K562 (cell line): ENCODE measurements around the gene SDF4. TPM values are rescaled to one million over a fixed set of nuclear protein-coding genes. Genes with fewer than 3 reads are reported as not detected.

Experiments used
- ATAC-seq: fragments of 200-7000 bp; cut with Tn5 transposase; 3 replicates; pipeline ENCODE4 v1.9.1; 2020; ENCODE audit warnings: moderate library complexity
- BruUV-seq: library from RNA; stranded (reverse); fragments of 400-500 nt; replicated peaks from 2 replicates; lab custom pipeline; 2021; lab: Mats Ljungman, UMichigan
- CTCF ChIA-PET: fragments of 300-600 bp; formaldehyde crosslinking; extraction: SDS; loops from one replicate; lab custom pipeline; 2021; ENCODE audit warnings: low intra/inter-chr PET ratio; lab: Yijun Ruan, JAX
- POLR2A ChIA-PET: fragments of 300-600, 350-650 bp; sonication (Branson Sonifier 250); formaldehyde crosslinking; extraction: SDS; loops from one replicate; lab custom pipeline; 2021; ENCODE audit warnings: antibody characterized with exemption, inconsistent platforms; lab: Yijun Ruan, JAX
- DNase-seq, 4 experiments: peaks; one replicate each; pipeline versions ENCODE4 v3.0.0 to v3.0.0-alpha.2; 2011 to 2018; ENCODE audit warnings: low spot score in 3 of 4, mixed read lengths in 3 of 4; ENCODE audit errors: extremely low read depth in 1 of 4
- FAIRE-seq: peaks from 2 replicates; lab custom pipeline; 2011; peaks lifted over from hg19 to GRCh38; lab: Jason Lieb, UNC
- H2AFZ ChIP-seq: 2 replicates; pipeline ENCODE4 v1.6.0; 2011; ENCODE audit warnings: low read depth, low read length, control low read depth, inconsistent platforms
- H3K27ac ChIP-seq: fragments of 200-600 bp; 3 replicates; pipeline ENCODE4 v1.8.0; 2011; ENCODE audit warnings: low read depth, mild to moderate bottlenecking, control low read depth, inconsistent platforms, low read length, moderate library complexity, mixed read lengths; ENCODE audit errors: extremely low read depth
- H3K27me3 ChIP-seq, 2 experiments: fragments of 300-600 bp in 1 of 2; 2 replicates in 1 of 2; 3 replicates in 1 of 2; pipeline versions ENCODE4 v1.6.0 to v1.8.0; 2011; ENCODE audit warnings: inconsistent platforms in 2 of 2, low read length in 2 of 2, mild to moderate bottlenecking in 1 of 2, mixed read lengths in 1 of 2, moderate library complexity in 1 of 2; ENCODE audit not compliant: control insufficient read depth in 2 of 2, insufficient read depth in 2 of 2
- H3K36me3 ChIP-seq: fragments of 300-600 bp; 3 replicates; pipeline ENCODE4 v1.8.0; 2011; ENCODE audit warnings: mild to moderate bottlenecking, low read length, inconsistent platforms; ENCODE audit not compliant: control insufficient read depth, insufficient read depth
- H3K4me1 ChIP-seq, 2 experiments: fragments of 200-600 bp in 1 of 2; replicated peaks in 1 of 2; 2 replicates in 1 of 2; 3 replicates in 1 of 2; pipeline versions ENCODE4 v1.5.1 to v1.8.0; 2011; ENCODE audit warnings: inconsistent platforms in 2 of 2, low read length in 2 of 2, mild to moderate bottlenecking in 1 of 2, mixed read lengths in 1 of 2, moderate library complexity in 1 of 2; ENCODE audit not compliant: control insufficient read depth in 2 of 2, insufficient read depth in 2 of 2
- H3K4me2 ChIP-seq: 2 replicates; pipeline ENCODE4 v1.6.1; 2011; ENCODE audit warnings: low read length, control low read depth, inconsistent platforms, mixed read lengths; ENCODE audit not compliant: insufficient read depth
- H3K4me3 ChIP-seq: fragments of 200-600 bp; sonication (generic), shearing (Covaris generic); 2 replicates; pipeline ENCODE4 v1.5.1; 2016; ENCODE audit warnings: control low read depth, inconsistent platforms
- H3K79me2 ChIP-seq: fragments of 200-600 bp; 3 replicates; pipeline ENCODE4 v1.8.0; 2011; ENCODE audit warnings: low read length, inconsistent platforms; ENCODE audit not compliant: control insufficient read depth, insufficient read depth
- H3K9ac ChIP-seq, 2 experiments: 2 replicates each; pipeline versions ENCODE4 v1.6.0 to v1.6.1; 2011; ENCODE audit warnings: low read depth in 2 of 2, low read length in 2 of 2, control low read depth in 1 of 2, inconsistent platforms in 1 of 2, mild to moderate bottlenecking in 1 of 2, mixed read lengths in 1 of 2; ENCODE audit not compliant: insufficient read depth in 1 of 2
- H3K9me1 ChIP-seq: one replicate; pipeline ENCODE4 v1.6.0; 2011; ENCODE audit warnings: inconsistent platforms, mild to moderate bottlenecking, low read length, moderate library complexity; ENCODE audit not compliant: control insufficient read depth, insufficient read depth
- H3K9me3 ChIP-seq: replicated peaks from 2 replicates; pipeline ENCODE4 v1.5.1; 2011; ENCODE audit warnings: low read depth, low read length, inconsistent platforms; ENCODE audit not compliant: control insufficient read depth, insufficient read depth
- H4K20me1 ChIP-seq: replicated peaks from 2 replicates; pipeline ENCODE4 v1.6.1; 2011; ENCODE audit warnings: low read length, inconsistent platforms, mixed read lengths; ENCODE audit not compliant: control insufficient read depth, insufficient read depth
- BCL6 ChIP-seq: fragments of 250-450 bp; sonication (Bioruptor Pico); IDR thresholded peaks from 2 replicates; pipeline ENCODE4 v1.4.0; 2020
- DACH1 ChIP-seq: fragments of 450-650 bp; IDR thresholded peaks from 2 replicates; pipeline ENCODE4 v1.6.1; 2018; ENCODE audit not compliant: partially characterized antibody
- ETS2 ChIP-seq: IDR thresholded peaks from 2 replicates; pipeline ENCODE4 v1.6.1; 2016; ENCODE audit warnings: borderline replicate concordance, missing genetic modification characterization, mild to moderate bottlenecking, moderate library complexity, missing compliant biosample characterization; ENCODE audit not compliant: poor library complexity, severe bottlenecking
- HES1 ChIP-seq: fragments of 450-650 bp; IDR thresholded peaks from 2 replicates; pipeline ENCODE4 v1.6.1; 2016; ENCODE audit warnings: low read depth, mild to moderate bottlenecking, moderate library complexity
- MBD2 ChIP-seq: sonication (generic); IDR thresholded peaks from 2 replicates; pipeline ENCODE4 v1.6.1; 2016; ENCODE audit warnings: low read depth, borderline replicate concordance
- NEUROD1 ChIP-seq: fragments of 150-350 bp; IDR thresholded peaks from 2 replicates; pipeline ENCODE4 v1.6.1; 2014; ENCODE audit warnings: borderline replicate concordance, low read length, low read depth; ENCODE audit not compliant: partially characterized antibody
- RFX5 ChIP-seq: IDR thresholded peaks from 2 replicates; pipeline ENCODE4 v1.6.1; 2011; ENCODE audit warnings: low read depth, mild to moderate bottlenecking, improper control_type of control experiment, low read length
- ZNF124 ChIP-seq: sonication (generic); formaldehyde crosslinking; IDR thresholded peaks from 2 replicates; pipeline ENCODE4 v1.8.1; 2022; ENCODE audit warnings: missing genetic modification reagents
- ZNF830 ChIP-seq: fragments of 250-450 bp; sonication (Bioruptor Pico); IDR thresholded peaks from 2 replicates; pipeline ENCODE4 v1.5.0; 2021; ENCODE audit warnings: mild to moderate bottlenecking
- WGBS: fragments of 100-300 bp; shearing (Covaris generic); methylation state at CpG from one replicate; pipeline ENCODE4 v1.1.6; 2016; ENCODE audit warnings: low coverage, mixed read lengths; ENCODE audit not compliant: insufficient coverage; ENCODE audit errors: missing lambda C conversion rate; 5-methylcytosine and 5-hydroxymethylcytosine counted together
- in situ Hi-C: fragments of 300-500 bp; cut with MboI; formaldehyde crosslinking; loops from 4 replicates; pipeline ENCODE4 v1.15.0; 2018; ENCODE audit warnings: inconsistent platforms, mixed read lengths
- intact Hi-C: fragments of 100-400 bp; cut with micrococcal nuclease; formaldehyde crosslinking; loops from 2 replicates; pipeline ENCODE4 v1.14.2; 2022
- polyA plus RNA-seq, 8 experiments: library from polyadenylated mRNA; depleted of rRNA in 4 of 8; stranded (reverse) in 5 of 8; unstranded in 3 of 8; fragments of >200 nt; fragmentation: Nextera tagmentation in 2 of 8; fragmentation: Illumina TruSeq in 1 of 8; extraction: Ambion mirVana in 2 of 8; extraction: Trizol in 1 of 8; gene quantifications; 2 replicates each; pipeline versions ENCODE4 v1.2.1 to v1.2.3, GENCODE V29; 2011 to 2014; ENCODE audit warnings: inconsistent platforms in 1 of 8, missing spikeins in 1 of 8
- total RNA-seq, 7 experiments: library from RNA; depleted of rRNA in 6 of 7; stranded (reverse); fragments of >200 nt in 6 of 7; fragmentation: Illumina TruSeq in 2 of 7; extraction: Trizol in 2 of 7; gene quantifications; 2 replicates each; pipeline versions ENCODE4 v1.2.1 to v1.2.3, GENCODE V29; 2011 to 2021; ENCODE audit warnings: low replicate concordance in 1 of 7
- TF ChIP-seq, protein P1 (sequence below), 2 experiments: IDR thresholded peaks in 1 of 2; conservative IDR thresholded peaks in 1 of 2; 2 replicates each; pipeline ENCODE4 v1.6.1; 2016; ENCODE audit warnings: low read depth in 2 of 2, mild to moderate bottlenecking in 1 of 2, missing compliant biosample characterization in 1 of 2, missing genetic modification characterization in 1 of 2, moderate library complexity in 1 of 2
- TF ChIP-seq, protein P2 (sequence below): fragments of 450-650 bp; conservative IDR thresholded peaks from 2 replicates; pipeline ENCODE4 v1.6.1; 2016; ENCODE audit warnings: missing genetic modification characterization, low read depth, mild to moderate bottlenecking, control low read depth, missing compliant biosample characterization

The SDF4 gene
- total and polyA plus RNA-seq, 9 of the 15 experiments (the other 6 are each of a cell fraction or from before 2014, with no cell fraction given) = 0.35 to 160 (median 65.2) TPM

GRCh38 chr1:1246577-1247340 lies 15.0 kb upstream of the SDF4 start, which contains the start of gene C1QTNF12:
TSS of gene C1QTNF12 (minus strand) at chr1:1246722. CDS start at chr1:1246690, 32 bp downstream.
- BruUV-seq = no TSS peak
- CTCF ChIA-PET = no interaction called here
- no peak for DNase-seq
- TF ChIP-seq, protein P1, sequence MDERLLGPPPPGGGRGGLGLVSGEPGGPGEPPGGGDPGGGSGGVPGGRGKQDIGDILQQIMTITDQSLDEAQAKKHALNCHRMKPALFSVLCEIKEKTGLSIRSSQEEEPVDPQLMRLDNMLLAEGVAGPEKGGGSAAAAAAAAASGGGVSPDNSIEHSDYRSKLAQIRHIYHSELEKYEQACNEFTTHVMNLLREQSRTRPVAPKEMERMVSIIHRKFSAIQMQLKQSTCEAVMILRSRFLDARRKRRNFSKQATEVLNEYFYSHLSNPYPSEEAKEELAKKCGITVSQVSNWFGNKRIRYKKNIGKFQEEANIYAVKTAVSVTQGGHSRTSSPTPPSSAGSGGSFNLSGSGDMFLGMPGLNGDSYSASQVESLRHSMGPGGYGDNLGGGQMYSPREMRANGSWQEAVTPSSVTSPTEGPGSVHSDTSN (CRISPR knock-in tag; IDR thresholded peaks at IDR 0.05; ENCODE audit: low read depth) = no peak
- TF ChIP-seq, protein P1 (tag; conservative IDR thresholded peaks at IDR 0.05; ENCODE audit: low read depth) = no peak
- TF ChIP-seq HES1 = no peak
- TF ChIP-seq, protein P2, sequence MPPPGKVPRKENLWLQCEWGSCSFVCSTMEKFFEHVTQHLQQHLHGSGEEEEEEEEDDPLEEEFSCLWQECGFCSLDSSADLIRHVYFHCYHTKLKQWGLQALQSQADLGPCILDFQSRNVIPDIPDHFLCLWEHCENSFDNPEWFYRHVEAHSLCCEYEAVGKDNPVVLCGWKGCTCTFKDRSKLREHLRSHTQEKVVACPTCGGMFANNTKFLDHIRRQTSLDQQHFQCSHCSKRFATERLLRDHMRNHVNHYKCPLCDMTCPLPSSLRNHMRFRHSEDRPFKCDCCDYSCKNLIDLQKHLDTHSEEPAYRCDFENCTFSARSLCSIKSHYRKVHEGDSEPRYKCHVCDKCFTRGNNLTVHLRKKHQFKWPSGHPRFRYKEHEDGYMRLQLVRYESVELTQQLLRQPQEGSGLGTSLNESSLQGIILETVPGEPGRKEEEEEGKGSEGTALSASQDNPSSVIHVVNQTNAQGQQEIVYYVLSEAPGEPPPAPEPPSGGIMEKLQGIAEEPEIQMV (tag) = no peak
- no peak for TF ChIP-seq MBD2
- TF ChIP-seq BCL6 (CRISPR knock-in tag) = no peak
- TF ChIP-seq DACH1 = no peak
- TF ChIP-seq ZNF124 (CRISPR knock-in tag) = no peak
- no peak for TF ChIP-seq RFX5
- TF ChIP-seq ZNF830 (CRISPR knock-in tag) = no peak
- TF ChIP-seq ETS2 (tag) = no peak
- no peak for TF ChIP-seq NEUROD1
- TF ChIP-seq, all 486 proteins: peak for 0
- FAIRE-seq = no peak
- H3K27me3 ChIP-seq = no peaks in the 10 kb centered on the region
- H3K36me3 ChIP-seq = peaks cover 5% of the 10 kb centered on the region; the same call in 1 of the 3 replicates
- no peak within 1 kb of the TSS for H3K4me3 ChIP-seq
- H3K9me3 ChIP-seq = no peaks in the 10 kb centered on the region
- H3K9me1 ChIP-seq = no peaks in the 10 kb centered on the region
- intact Hi-C loops = no loop called here
- H3K4me2 ChIP-seq = no peak within 1 kb of the TSS
- WGBS = 76% methylated on average over 14 of the region's 74 CpGs
- peak within 1 kb of the TSS in 1 of 2 experiments; percentile 20; a peak in 1 of 4 replicates for H3K9ac ChIP-seq
- H3K79me2 ChIP-seq = no peaks in the 10 kb centered on the region
- in situ Hi-C loops = no loop called here
- peaks cover 0 to 64% of the 10 kb centered on the region in 2 experiments; a peak in 3 of 5 replicates for H3K4me1 ChIP-seq
- no peak within 1 kb of the TSS for H3K27ac ChIP-seq
- POLR2A ChIA-PET = interaction anchor here (0.6 kb wide), 1 partner anchor 90 kb away, joined by 4 read pairs; no protein-coding TSS in a partner anchor
- H2AFZ ChIP-seq = no peak within 1 kb of the TSS
- ATAC-seq = no peak
- no peaks in the 10 kb centered on the region for H4K20me1 ChIP-seq
